Left lung (tissue), 10 donors: ENCODE data around the gene RNF4. TPM values are rescaled to one million over a fixed set of nuclear protein-coding genes. Genes with fewer than 3 reads are reported as not detected.
A peak's percentile ranks its signal among the peaks of the same experiment; 100 is the strongest.

Source experiments
- ATAC-seq: fragments of 200-7000 bp; cut with Tn5 transposase; one replicate; pipeline ENCODE4 v1.9.1; 2020; ENCODE audit warnings: moderate library complexity
- DNase-seq, 4 donors: peaks; one replicate each; pipeline ENCODE4 v3.0.0-alpha.2; 2013 to 2020
- H3K27ac ChIP-seq, 2 donors: fragments of 200-600 bp; sonication (generic) in 1 of 2; one replicate each; pipeline versions ENCODE4 v1.5.0 to v1.8.0; 2020 to 2021
- H3K27me3 ChIP-seq, 2 donors: fragments of 200-600 bp; sonication (generic) in 1 of 2; one replicate each; pipeline versions ENCODE4 v1.5.0 to v1.8.0; 2020 to 2021
- H3K36me3 ChIP-seq, 2 donors: fragments of 200-600 bp; sonication (generic) in 1 of 2; one replicate each; pipeline versions ENCODE4 v1.5.0 to v1.8.0; 2020 to 2021
- H3K4me1 ChIP-seq, 2 donors: fragments of 200-600 bp; one replicate each; pipeline ENCODE4 v1.8.0; 2021
- H3K4me3 ChIP-seq, 2 donors: fragments of 200-600 bp; sonication (generic) in 1 of 2; one replicate each; pipeline versions ENCODE4 v1.5.0 to v1.8.0; 2020 to 2021; ENCODE audit warnings: mild to moderate bottlenecking in 1 of 2
- H3K9me3 ChIP-seq, 2 donors: fragments of 200-600 bp; sonication (generic) in 1 of 2; one replicate each; pipeline versions ENCODE4 v1.5.0 to v1.8.0; 2020 to 2021
- intact Hi-C, 2 donors: fragments of 100-400 bp; cut with DNase I; formaldehyde crosslinking; loops; one replicate each; pipeline versions ENCODE4 v1.11.2 to v1.14.2; 2022
- polyA plus RNA-seq, 6 donors: library from polyadenylated mRNA; unstranded; fragments of 120-200 nt; gene quantifications; one replicate each; pipeline ENCODE4 v1.2.1, GENCODE V29; 2013; ENCODE audit not compliant: insufficient read length in 6 of 6
- total RNA-seq, 2 donors: library from RNA; stranded (reverse); fragmentation: NEBNext Ultra II Directional; extraction: Animal tissue kit (Norgen Biotek cat#: 25700); gene quantifications; one replicate each; pipeline ENCODE4 v1.2.1, GENCODE V29; 2021
- TF ChIP-seq, protein P1 (sequence below), 2 donors: fragments of 200-600 bp; sonication (generic) in 1 of 2; IDR thresholded peaks; one replicate each; pipeline versions ENCODE4 v1.5.0 to v1.8.0; 2021; ENCODE audit warnings: antibody characterized with exemption in 2 of 2
- donor health status: DM: no; HTN: yes; CAD: no.
- donor health status: DM: no; HTN: no; CAD: no.

The RNF4 gene
- total and polyA plus RNA-seq, 8 donors, result 42.2 to 68.4 (median 62.7) TPM

DNA sequence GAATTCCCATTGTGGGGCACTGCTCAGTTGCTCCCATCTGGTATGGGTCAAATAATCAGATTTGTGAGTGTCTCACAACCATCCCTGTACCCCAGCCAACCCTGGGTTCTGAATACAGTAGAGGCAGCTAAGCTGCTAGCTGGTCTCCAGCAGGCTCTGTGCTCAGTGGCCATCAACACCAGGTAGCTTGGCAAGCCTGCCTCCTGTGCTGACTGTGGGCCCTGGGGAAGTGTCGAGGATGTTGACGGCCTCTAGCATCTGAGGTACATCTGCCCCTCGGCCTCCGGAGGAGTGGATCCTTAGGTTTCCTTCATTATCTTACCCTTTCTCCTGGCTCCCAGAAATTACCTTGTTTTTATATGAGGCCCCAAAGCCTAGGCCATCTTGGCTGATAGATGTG lies 13.3 kb downstream of the RNF4 start:
- Histone ChIP-seq H3K4me3 (no peak overlapping the region), H3K27me3 (no peaks in the 10 kb centered on the region), H3K4me1 (peaks cover 37 to 99% of the 10 kb centered on the region in 2 donors), H3K36me3 (no peaks in the 10 kb centered on the region), H3K27ac (peak overlapping the region; percentile 35 to 56), H3K9me3 (no peaks in the 10 kb centered on the region)
- TF ChIP-seq, protein P1, sequence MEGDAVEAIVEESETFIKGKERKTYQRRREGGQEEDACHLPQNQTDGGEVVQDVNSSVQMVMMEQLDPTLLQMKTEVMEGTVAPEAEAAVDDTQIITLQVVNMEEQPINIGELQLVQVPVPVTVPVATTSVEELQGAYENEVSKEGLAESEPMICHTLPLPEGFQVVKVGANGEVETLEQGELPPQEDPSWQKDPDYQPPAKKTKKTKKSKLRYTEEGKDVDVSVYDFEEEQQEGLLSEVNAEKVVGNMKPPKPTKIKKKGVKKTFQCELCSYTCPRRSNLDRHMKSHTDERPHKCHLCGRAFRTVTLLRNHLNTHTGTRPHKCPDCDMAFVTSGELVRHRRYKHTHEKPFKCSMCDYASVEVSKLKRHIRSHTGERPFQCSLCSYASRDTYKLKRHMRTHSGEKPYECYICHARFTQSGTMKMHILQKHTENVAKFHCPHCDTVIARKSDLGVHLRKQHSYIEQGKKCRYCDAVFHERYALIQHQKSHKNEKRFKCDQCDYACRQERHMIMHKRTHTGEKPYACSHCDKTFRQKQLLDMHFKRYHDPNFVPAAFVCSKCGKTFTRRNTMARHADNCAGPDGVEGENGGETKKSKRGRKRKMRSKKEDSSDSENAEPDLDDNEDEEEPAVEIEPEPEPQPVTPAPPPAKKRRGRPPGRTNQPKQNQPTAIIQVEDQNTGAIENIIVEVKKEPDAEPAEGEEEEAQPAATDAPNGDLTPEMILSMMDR (IDR thresholded peaks at IDR 0.05), result no peak
- intact Hi-C loops, result no loop called here
- DNase-seq (no peak), ATAC-seq (no peak)

DNA sequence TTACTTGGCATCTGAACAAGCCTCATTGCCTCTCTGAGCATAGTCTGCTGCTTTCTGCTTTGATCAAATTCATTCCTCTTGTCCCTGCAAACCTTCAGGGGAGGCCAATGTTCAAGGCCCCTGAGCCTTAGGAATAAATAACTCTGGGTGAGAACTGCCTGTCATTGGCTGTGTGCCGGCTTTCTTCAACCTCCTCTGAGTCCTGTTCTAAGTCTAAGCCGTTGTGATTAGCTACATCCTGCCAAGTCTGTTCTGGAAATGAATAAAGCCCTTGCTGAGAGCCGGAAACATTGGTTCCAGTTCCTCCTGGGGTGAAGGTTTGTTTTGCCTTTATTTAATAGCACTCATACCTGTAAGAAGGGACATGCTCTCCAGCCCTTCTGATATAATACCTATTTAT lies 13.8 kb downstream of the RNF4 start:
- Histone ChIP-seq H3K9me3 (no peaks in the 10 kb centered on the region), H3K36me3 (no peaks in the 10 kb centered on the region), H3K4me3 (no peak overlapping the region), H3K27me3 (no peaks in the 10 kb centered on the region), H3K27ac (peak overlapping the region; percentile 35 to 56), H3K4me1 (peaks cover 37 to 99% of the 10 kb centered on the region in 2 donors)
- TF ChIP-seq, protein P1 (IDR thresholded peaks at IDR 0.05), result no peak
- ATAC-seq (peak; percentile 35), DNase-seq (peak in 1 of 4 donors; percentile 43)
- intact Hi-C loops, result no loop called here

- intact Hi-C loops, result no loop called here
- peaks cover 37 to 98% of the 10 kb centered on the region in 2 donors for H3K4me1 ChIP-seq
- no peaks in the 10 kb centered on the region for H3K27me3 ChIP-seq
- no peaks in the 10 kb centered on the region for H3K9me3 ChIP-seq
- no peak overlapping the region for H3K4me3 ChIP-seq
- DNase-seq (no peak), ATAC-seq (no peak)
- TF ChIP-seq, protein P1 (IDR thresholded peaks at IDR 0.05), result no peak
- no peaks in the 10 kb centered on the region for H3K36me3 ChIP-seq
- H3K27ac ChIP-seq, result peak overlapping the region; percentile 35 to 56
Observed at GRCh38 chr4:2483237-2483636, 14.3 kb downstream of the RNF4 start.

DNA sequence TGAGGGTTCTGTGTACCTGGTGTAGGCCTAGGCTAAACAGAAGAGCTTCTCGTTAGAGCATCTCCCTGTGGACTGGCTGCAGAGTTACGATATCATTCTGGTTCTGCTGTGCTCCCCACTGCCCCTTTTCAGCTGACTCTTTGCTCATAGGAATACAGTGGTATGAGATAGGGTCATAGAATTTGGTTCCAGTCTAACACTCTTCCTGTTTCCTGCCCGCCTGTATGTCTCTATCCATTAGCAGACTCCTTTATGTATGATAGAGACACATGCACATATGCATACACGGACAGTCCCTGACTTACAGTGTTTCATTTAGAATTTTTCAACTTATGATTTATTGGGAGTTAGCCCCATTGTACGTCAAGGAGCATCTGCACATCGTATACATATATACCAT lies 15.3 kb downstream of the RNF4 start:
- H3K27me3 ChIP-seq, result no peaks in the 10 kb centered on the region
- intact Hi-C loops, result no loop called here
- H3K27ac ChIP-seq, result peak overlapping the region in 1 of 2 donors; percentile 88
- peaks cover 34 to 93% of the 10 kb centered on the region in 2 donors for H3K4me1 ChIP-seq
- H3K9me3 ChIP-seq, result no peaks in the 10 kb centered on the region
- no peak for ATAC-seq
- no peaks in the 10 kb centered on the region for H3K36me3 ChIP-seq
- no peak overlapping the region for H3K4me3 ChIP-seq
- TF ChIP-seq, protein P1 (IDR thresholded peaks at IDR 0.05), result no peak
- no peak for DNase-seq

- Histone ChIP-seq H3K27me3 (no peaks in the 10 kb centered on the region), H3K9me3 (no peaks in the 10 kb centered on the region), H3K27ac (peak overlapping the region; percentile 36 to 88), H3K36me3 (peaks cover 0 to 1% of the 10 kb centered on the region in 2 donors), H3K4me1 (peaks cover 34 to 93% of the 10 kb centered on the region in 2 donors), H3K4me3 (no peak overlapping the region)
- TF ChIP-seq, protein P1 (IDR thresholded peaks at IDR 0.05), result no peak
- ATAC-seq, result peak; percentile 92
- intact Hi-C loops, result no loop called here
- DNase-seq, result peak in 3 of 4 donors; percentile 43 to 92 (median 91)
Observed at GRCh38 chr4:2484993-2485392, 16.1 kb downstream of the RNF4 start.
